ENCODE results near the gene VN1R2. TPM values are rescaled to one million over a fixed set of nuclear protein-coding genes. Genes with fewer than 3 reads are reported as not detected.
"Not testable (repeated sequence)": the region's sequence is repeated elsewhere in the genome, so short reads cannot be mapped to it uniquely, and the experiment has no call there.

Gene VN1R2
- total RNA-seq, 3 donors from 2014 or later, result not detected

- peaks cover 62 to 92% of the 10 kb centered on the region in 2 donors for H3K9me3 ChIP-seq
- peaks cover 35% of the 10 kb centered on the region for H3K36me3 ChIP-seq
- H3K4me3 ChIP-seq, result no peak overlapping the region
- no peak overlapping the region for H3K27ac ChIP-seq
- TF ChIP-seq POLR2A (IDR thresholded peaks at IDR 0.05), result no peak
- no peak for TF ChIP-seq POLR2AphosphoS5 (IDR thresholded peaks at IDR 0.05)
- no peak for TF ChIP-seq CTCF (IDR thresholded peaks at IDR 0.05)
- H3K4me1 ChIP-seq, result no peaks in the 10 kb centered on the region
- no peaks in the 10 kb centered on the region for H3K27me3 ChIP-seq
- intact Hi-C loops (cut with DNase I; ENCODE audit: low total_unique reads), result no loop called here
- DNase-seq (ENCODE audit: low spot score in 2 of 2), result no peak
Observed at GRCh38 chr19:53246498-53246897, 11.6 kb upstream of the VN1R2 start.

- Histone ChIP-seq H3K36me3 (peaks cover 17% of the 10 kb centered on the region), H3K9me3 (peaks cover 29 to 39% of the 10 kb centered on the region in 2 donors), H3K27ac (peak within 1 kb of the TSS; percentile 82 to 83), H3K4me3 (peak within 1 kb of the TSS; percentile 77 to 83 (median 77)), H3K27me3 (no peaks in the 10 kb centered on the region), H3K4me1 (no peaks in the 10 kb centered on the region)
- peak; percentile 85 to 91 for DNase-seq (ENCODE audit: low spot score in 2 of 2)
- TF ChIP-seq CTCF (IDR thresholded peaks at IDR 0.05) (no peak), POLR2AphosphoS5 (IDR thresholded peaks at IDR 0.05) (peak in 2 of 3 donors; percentile 42 to 65)
- intact Hi-C loops (cut with DNase I; ENCODE audit: low total_unique reads), result no loop called here
Observed at GRCh38 chr19:53254411-53255341, 3.4 kb upstream of the VN1R2 start, which contains the start of gene ZNF677. TSS of gene ZNF677 (minus strand) at chr19:53254873. CDS start at chr19:53251550, 3,323 bp downstream.

GRCh38 chr19:53267623-53268022 is 9.5 kb downstream of the VN1R2 start, which contains the start of gene VN1R4:
TSS of gene VN1R4 (minus strand) at chr19:53267723. CDS start at chr19:53267665, 58 bp downstream.
- H3K9me3 ChIP-seq, result peaks cover 0 to 12% of the 10 kb centered on the region in 2 donors
- DNase-seq (ENCODE audit: low spot score in 2 of 2); intact Hi-C loops (cut with DNase I; ENCODE audit: low total_unique reads); H3K36me3 ChIP-seq; H3K27ac ChIP-seq; H3K4me1 ChIP-seq; H3K4me3 ChIP-seq; H3K27me3 ChIP-seq: not testable (repeated sequence)

GRCh38 chr19:53269861-53270260 is 11.8 kb downstream of the VN1R2 start:
- DNase-seq (ENCODE audit: low spot score in 2 of 2); intact Hi-C loops (cut with DNase I; ENCODE audit: low total_unique reads); H3K36me3 ChIP-seq; H3K4me1 ChIP-seq; H3K4me3 ChIP-seq; H3K27ac ChIP-seq; H3K27me3 ChIP-seq: not testable (repeated sequence)
- H3K9me3 ChIP-seq, result peaks cover 0 to 14% of the 10 kb centered on the region in 2 donors

- Histone ChIP-seq H3K4me1 (no peaks in the 10 kb centered on the region), H3K9me3 (peaks cover 0 to 14% of the 10 kb centered on the region in 2 donors), H3K27ac (no peak overlapping the region), H3K27me3 (no peaks in the 10 kb centered on the region), H3K36me3 (no peaks in the 10 kb centered on the region), H3K4me3 (no peak overlapping the region)
- DNase-seq (ENCODE audit: low spot score in 2 of 2), result no peak
- intact Hi-C loops (cut with DNase I; ENCODE audit: low total_unique reads), result no loop called here
- TF ChIP-seq CTCF (IDR thresholded peaks at IDR 0.05) (no peak), POLR2A (IDR thresholded peaks at IDR 0.05) (no peak), POLR2AphosphoS5 (IDR thresholded peaks at IDR 0.05) (no peak)
Observed at GRCh38 chr19:53272044-53272443, 14.0 kb downstream of the VN1R2 start.

GRCh38 chr19:53275480-53275879 is 17.4 kb downstream of the VN1R2 start:
- DNase-seq (ENCODE audit: low spot score in 2 of 2), result no peak
- intact Hi-C loops (cut with DNase I; ENCODE audit: low total_unique reads), result no loop called here

GRCh38 chr19:53281947-53282346 is 23.9 kb downstream of the VN1R2 start:
- H3K4me3 ChIP-seq; intact Hi-C loops (cut with DNase I; ENCODE audit: low total_unique reads); H3K9me3 ChIP-seq; H3K27ac ChIP-seq; H3K4me1 ChIP-seq; H3K36me3 ChIP-seq; H3K27me3 ChIP-seq; DNase-seq (ENCODE audit: low spot score in 2 of 2): not testable (repeated sequence)

More at GRCh38 chr19:53275480-53275879, 17.4 kb downstream of the VN1R2 start:
- H3K27me3 ChIP-seq, result no peaks in the 10 kb centered on the region
- peaks cover 0 to 6% of the 10 kb centered on the region in 2 donors for H3K9me3 ChIP-seq
- no peak overlapping the region for H3K27ac ChIP-seq
- H3K4me3 ChIP-seq, result no peak overlapping the region
- H3K4me1 ChIP-seq, result no peaks in the 10 kb centered on the region
- TF ChIP-seq POLR2A (IDR thresholded peaks at IDR 0.05) (no peak), POLR2AphosphoS5 (IDR thresholded peaks at IDR 0.05) (no peak), CTCF (IDR thresholded peaks at IDR 0.05) (no peak)
- H3K36me3 ChIP-seq, result no peaks in the 10 kb centered on the region

All from breast epithelium (tissue), 4 donors.